HFF-Myc (cell line): Measurements from ENCODE around the gene EFCAB12.

Experiments
- DNase-seq: peaks from one replicate; pipeline ENCODE4 v3.0.0-alpha.2; 2011; ENCODE audit warnings: low read depth; ENCODE audit errors: extremely low read depth
- H3K4me3 ChIP-seq: replicated peaks from 2 replicates; pipeline ENCODE4 v1.5.1; 2011; ENCODE audit warnings: low read depth, mild to moderate bottlenecking, control low read depth, low read length
- TF ChIP-seq, protein P1 (sequence below): IDR thresholded peaks from 2 replicates; pipeline ENCODE4 v1.5.1; 2012; ENCODE audit warnings: mild to moderate bottlenecking, low read depth, low read length, control low read depth; ENCODE audit errors: missing control alignments

The EFCAB12 gene

DNA sequence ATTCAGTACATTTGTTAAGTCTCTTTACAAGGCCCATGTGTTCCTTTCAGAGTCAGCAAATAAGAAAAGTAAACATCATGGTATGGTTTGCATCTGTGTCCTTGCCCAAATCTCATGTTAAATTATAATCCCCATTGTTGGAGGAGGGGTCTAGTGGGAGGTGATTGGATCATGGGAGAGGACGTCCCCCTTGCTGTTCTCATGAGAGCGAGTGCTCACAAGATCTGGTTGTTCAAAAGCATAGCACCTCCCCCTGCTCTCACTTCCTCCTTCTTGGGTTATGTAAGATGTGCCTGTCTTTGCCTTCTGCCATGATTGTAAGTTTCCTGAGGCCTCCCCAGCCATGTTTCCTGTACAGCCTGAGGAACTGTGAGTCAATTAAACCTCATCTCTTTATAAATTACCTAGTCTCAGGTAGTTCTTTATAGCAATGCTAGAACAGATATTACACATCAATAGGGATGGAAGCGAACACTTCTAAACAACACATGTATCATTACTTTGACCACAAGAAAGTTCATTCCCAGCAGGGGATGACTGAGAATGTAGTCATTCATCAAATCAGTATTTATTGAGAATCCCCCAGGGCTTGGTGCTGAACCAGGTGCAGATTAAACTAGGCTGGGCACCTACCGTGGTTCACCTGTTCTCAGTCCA, 4.1 kb downstream of the EFCAB12 start:
- no peak overlapping the region for H3K4me3 ChIP-seq
- TF ChIP-seq, protein P1, sequence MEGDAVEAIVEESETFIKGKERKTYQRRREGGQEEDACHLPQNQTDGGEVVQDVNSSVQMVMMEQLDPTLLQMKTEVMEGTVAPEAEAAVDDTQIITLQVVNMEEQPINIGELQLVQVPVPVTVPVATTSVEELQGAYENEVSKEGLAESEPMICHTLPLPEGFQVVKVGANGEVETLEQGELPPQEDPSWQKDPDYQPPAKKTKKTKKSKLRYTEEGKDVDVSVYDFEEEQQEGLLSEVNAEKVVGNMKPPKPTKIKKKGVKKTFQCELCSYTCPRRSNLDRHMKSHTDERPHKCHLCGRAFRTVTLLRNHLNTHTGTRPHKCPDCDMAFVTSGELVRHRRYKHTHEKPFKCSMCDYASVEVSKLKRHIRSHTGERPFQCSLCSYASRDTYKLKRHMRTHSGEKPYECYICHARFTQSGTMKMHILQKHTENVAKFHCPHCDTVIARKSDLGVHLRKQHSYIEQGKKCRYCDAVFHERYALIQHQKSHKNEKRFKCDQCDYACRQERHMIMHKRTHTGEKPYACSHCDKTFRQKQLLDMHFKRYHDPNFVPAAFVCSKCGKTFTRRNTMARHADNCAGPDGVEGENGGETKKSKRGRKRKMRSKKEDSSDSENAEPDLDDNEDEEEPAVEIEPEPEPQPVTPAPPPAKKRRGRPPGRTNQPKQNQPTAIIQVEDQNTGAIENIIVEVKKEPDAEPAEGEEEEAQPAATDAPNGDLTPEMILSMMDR, result no peak
- DNase-seq, result no peak

DNA sequence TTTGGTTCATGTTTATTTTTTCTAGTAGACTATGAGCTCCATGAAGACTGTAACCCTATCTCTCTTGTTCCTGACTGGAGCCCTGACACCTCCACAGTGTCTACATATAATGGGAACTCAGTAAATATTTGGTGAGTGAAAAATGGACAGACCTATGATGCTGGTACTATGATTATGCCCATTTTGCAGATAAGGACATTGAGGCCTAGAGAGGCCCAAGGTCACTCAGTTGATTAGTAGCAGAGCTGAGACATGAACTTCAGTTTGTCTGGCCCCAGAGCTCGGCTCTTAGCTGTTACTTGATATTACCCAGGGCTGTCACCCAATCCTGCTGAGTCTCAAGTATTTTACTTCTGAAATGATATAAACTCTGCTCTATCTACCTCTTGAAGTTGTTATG, 5.5 kb downstream of the EFCAB12 start:
- TF ChIP-seq, protein P1, result no peak
- DNase-seq, result no peak
- no peak overlapping the region for H3K4me3 ChIP-seq

DNA sequence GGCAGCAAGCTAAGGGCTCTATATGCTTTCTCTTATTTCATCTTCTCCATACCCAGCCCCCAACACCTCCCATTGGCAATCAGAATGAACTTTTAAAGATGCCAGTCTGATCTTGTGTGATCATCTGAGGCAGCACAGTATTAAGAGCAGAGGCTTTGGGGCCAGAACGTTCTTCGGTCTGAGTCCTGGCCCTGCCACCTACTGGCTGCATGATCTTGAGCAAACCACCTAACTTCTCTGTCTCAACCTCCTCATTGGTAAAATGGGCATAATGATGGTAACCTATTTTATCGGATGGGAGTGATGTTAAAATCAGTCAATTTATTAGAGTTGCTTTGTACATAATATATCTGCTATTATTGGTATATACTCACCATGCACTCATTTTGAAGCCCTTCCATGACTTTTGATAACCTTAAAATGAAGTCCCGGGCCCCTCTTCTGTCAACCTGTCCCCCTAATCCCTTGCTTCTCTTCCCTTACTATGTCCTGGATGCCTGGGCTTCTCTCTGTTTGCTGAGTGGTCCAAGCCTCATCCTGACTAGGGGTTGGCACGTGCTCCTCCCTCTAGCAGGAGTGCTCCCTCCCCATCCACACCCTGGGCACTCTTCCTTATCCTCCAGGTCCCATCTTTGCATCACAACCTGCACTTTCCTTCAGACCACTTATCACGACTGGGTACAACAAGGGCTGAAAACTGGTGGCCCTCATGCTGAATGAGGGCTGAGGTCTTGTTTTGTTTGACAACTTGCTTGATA, 6.3 kb downstream of the EFCAB12 start:
- TF ChIP-seq, protein P1, result peak; percentile 12
- no peak for DNase-seq
- H3K4me3 ChIP-seq, result no peak overlapping the region

DNA sequence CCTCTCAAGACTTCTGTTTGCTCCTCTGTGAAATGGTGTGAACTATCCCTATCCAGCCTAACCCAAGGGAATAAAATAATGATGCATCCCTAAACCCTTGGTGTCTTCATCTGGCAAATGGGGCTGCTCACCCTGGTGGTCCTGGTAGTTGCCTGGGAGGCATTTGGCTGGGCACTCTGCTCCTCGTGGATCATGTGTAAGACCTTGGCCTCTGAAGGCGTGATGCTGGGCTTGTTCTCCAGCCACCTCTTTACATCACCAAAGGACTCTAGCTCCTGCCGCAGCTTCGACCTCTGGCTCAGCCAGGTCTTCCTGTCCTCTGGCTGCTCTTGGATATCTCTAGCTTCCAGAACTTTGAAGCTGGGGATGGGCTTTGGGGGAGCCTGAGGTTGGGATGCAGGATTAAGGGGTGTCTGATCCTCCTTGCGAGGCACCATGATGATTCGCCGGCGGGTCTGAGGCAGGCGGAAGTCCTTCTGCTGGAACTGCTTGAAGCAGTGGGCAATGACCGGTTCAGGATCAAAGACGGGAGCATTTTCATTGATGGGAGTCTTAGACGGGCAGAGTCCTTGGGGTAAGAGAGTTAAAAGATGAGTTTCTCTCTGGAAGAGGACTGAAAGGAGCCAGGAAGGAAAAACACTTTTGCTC, 7.1 kb downstream of the EFCAB12 start:
- TF ChIP-seq, protein P1, result no peak
- no peak overlapping the region for H3K4me3 ChIP-seq
- no peak for DNase-seq

DNA sequence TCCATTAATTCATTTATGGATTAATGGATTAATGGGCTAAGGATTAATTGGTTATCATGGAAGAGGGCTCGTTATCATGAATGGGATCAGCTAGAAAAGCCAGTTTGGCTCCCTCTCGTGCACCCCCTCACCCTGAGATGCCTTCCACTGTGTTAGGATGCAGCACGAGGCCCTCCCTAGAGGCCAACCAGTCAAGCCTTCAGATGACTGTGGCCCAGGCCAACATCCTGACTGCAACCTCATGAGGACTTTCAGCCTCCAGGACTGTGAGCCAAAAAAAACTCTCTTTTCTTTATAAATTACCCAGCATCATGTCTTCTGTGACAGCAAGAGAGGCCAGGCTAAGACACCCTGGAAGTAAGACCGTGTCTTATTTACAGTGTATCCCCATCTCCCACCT, 9.0 kb downstream of the EFCAB12 start:
- DNase-seq, result no peak
- TF ChIP-seq, protein P1, result no peak
- H3K4me3 ChIP-seq, result no peak overlapping the region

DNA sequence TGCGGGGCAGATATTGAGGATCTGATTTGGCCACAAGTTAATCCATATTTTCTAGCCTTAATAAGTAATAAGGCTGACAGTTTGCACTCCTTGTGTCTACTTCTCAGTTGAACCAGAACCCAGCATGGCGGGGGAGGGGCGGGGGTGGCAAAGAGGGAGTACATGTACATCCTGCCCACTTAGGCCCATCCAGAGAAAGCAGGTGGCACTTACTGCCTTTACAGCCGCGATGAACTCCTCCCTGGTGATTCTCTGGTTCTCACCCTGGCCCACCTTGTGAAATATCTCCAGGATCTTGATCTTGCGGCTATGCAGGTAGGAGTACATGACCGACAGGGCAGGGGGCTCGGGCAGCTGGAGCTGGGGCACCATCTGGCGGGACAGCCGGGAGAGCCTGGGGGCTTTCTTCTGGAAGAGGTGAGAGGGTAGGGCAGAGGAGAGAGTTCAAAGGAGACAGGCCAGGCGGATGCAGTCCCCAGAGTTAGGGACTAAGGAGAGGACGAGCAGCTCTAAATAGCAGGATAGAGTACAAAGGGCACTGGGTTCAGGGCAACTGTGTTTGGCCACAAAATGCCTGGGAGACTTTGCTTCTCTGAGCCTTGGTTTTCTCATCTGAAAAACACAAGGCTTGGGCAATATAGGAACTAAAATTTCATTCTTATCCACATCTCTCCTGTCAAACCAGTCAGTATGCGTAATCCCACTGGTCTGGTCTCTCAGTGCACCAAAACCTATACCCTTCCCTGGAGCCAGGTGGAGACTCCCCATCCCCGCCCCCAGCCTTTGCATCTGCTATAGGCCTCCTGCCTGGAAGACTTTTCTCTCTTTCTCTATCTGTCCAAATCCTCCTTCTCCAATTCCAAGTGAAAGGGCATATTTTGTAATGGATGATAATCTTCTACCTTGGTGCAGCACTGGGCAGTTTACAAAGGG, 10.1 kb downstream of the EFCAB12 start:
- TF ChIP-seq, protein P1, result peak; percentile 22
- DNase-seq, result no peak
- no peak overlapping the region for H3K4me3 ChIP-seq
